Breast epithelium (tissue), 3 donors: ENCODE measurements around the gene SPTY2D1.
A peak's percentile ranks its signal among the peaks of the same experiment; 100 is the strongest.

Source experiments
- CTCF ChIP-seq, 3 donors: fragments of 450-650 bp; IDR thresholded peaks; one replicate each; pipeline ENCODE4 v1.5.1; 2016 to 2017; ENCODE audit warnings: antibody characterized with exemption in 3 of 3, mild to moderate bottlenecking in 3 of 3, moderate library complexity in 3 of 3
- POLR2A ChIP-seq: fragments of 450-650 bp; IDR thresholded peaks from one replicate; pipeline ENCODE4 v1.6.1; 2016; ENCODE audit warnings: antibody characterized with exemption, mild to moderate bottlenecking, moderate library complexity
- POLR2AphosphoS5 ChIP-seq, 3 donors: sonication (generic); formaldehyde crosslinking; IDR thresholded peaks; one replicate each; pipeline ENCODE4 v1.6.1; 2017; ENCODE audit warnings: antibody characterized with exemption in 3 of 3

DNA sequence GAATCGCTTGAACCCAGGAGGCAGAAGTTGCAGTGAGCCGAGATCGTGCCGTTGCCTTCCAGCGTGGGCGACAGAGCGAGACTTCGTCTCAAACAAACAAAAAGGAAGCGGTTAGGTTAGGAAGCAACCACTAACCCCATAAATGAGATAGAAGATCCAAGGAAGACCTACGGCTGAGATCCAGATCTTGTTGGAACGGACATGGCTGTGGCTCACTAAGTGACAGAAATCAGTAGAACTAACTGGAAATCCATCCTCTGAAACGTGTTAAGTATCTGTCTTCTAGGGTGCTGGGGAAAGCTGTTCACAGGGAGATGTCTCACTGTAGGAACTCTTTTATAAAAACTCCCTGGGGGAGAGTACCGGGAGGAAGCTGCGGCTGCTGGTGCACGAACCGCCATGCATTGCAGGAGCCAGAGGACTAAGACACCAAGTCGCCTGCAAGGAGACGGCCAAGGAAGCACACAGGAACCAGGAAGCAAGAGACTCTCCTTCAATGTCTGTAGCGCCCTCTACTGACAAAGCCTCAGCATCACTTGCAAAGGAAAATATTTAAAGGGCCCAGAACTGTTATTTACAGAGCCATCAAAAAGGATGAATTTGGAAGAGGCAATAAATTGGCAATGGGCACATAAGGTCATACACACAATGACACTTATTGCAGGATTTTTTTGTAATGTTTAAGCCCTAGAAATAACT lies 16.9 kb upstream of the SPTY2D1 start:
- TF ChIP-seq CTCF (IDR thresholded peaks at IDR 0.05) (peak in 1 of 3 donors; percentile 23), POLR2A (no peak), POLR2AphosphoS5 (IDR thresholded peaks at IDR 0.05) (no peak)
